ENCODE results near the gene UCN.

DNA sequence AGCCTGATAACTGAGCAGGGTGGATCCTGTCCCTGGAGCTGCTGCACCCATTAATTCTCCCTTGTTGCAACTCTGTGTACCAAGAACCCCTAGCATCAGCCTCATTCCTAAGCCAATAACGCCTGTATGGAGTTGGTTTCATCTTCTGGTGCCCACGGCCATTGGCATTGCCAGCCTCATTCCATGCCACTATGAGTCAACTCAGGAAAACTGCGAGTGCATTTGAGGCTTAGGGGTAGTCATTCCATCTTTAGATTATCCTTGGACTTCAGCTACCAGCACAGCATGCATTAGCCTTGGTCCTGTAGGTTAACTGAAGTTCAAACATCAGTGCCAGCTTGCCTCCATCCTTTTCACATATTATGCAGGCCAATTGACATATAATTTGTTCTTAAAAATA, 27.4 kb downstream of the UCN start:
- TF ChIP-seq GATA3 (IDR thresholded peaks at IDR 0.05; ENCODE audit: low read depth, low read length) (no peak), GATA2 (IDR thresholded peaks at IDR 0.05; ENCODE audit: low read depth, low read length) (no peak)

All from SH-SY5Y (cell line).